HG03457 (cell line): ENCODE measurements around the gene PLCB4.

ENCODE experiments used
- ATAC-seq: cut with Tn5 transposase; IDR thresholded peaks from one replicate; pipeline ENCODE4 v1.9.1; 2021; ENCODE audit warnings: moderate number of reproducible peaks; ENCODE audit not compliant: unreplicated experiment

The PLCB4 gene

GRCh38 chr20:9480066-9480465 lies 411.2 kb downstream of the PLCB4 start:
- ATAC-seq: no peak

- no peak for ATAC-seq
These were observed 413.3 kb downstream of the PLCB4 start for GRCh38 chr20:9482180-9482579.

- ATAC-seq: no peak
These were observed 414.2 kb downstream of the PLCB4 start for GRCh38 chr20:9483131-9483530.

GRCh38 chr20:9485614-9486340 lies 416.9 kb downstream of the PLCB4 start:
- ATAC-seq: no peak

- no peak for ATAC-seq
These were observed 418.3 kb downstream of the PLCB4 start for GRCh38 chr20:9487231-9487630.

- ATAC-seq: no peak
These were observed 419.2 kb downstream of the PLCB4 start for GRCh38 chr20:9488063-9488462.

GRCh38 chr20:9490161-9490560 lies 421.3 kb downstream of the PLCB4 start:
- ATAC-seq: no peak

- ATAC-seq: no peak
These were observed 421.7 kb downstream of the PLCB4 start for GRCh38 chr20:9490631-9491030.

GRCh38 chr20:9491324-9491723 lies 422.4 kb downstream of the PLCB4 start:
- no peak for ATAC-seq

GRCh38 chr20:9492067-9492466 lies 423.2 kb downstream of the PLCB4 start:
- no peak for ATAC-seq

- ATAC-seq: no peak
These were observed 424.9 kb downstream of the PLCB4 start for GRCh38 chr20:9493803-9494202.

GRCh38 chr20:9495701-9496100 lies 426.8 kb downstream of the PLCB4 start:
- no peak for ATAC-seq

- no peak for ATAC-seq
These were observed 427.3 kb downstream of the PLCB4 start for GRCh38 chr20:9496155-9496554.

- no peak for ATAC-seq
These were observed 429.4 kb downstream of the PLCB4 start for GRCh38 chr20:9498322-9498721.

- ATAC-seq: no peak
These were observed 430.4 kb downstream of the PLCB4 start for GRCh38 chr20:9499126-9499899.

GRCh38 chr20:9500121-9500520 lies 431.2 kb downstream of the PLCB4 start:
- no peak for ATAC-seq

- no peak for ATAC-seq
These were observed 432.6 kb downstream of the PLCB4 start for GRCh38 chr20:9501473-9501872.

GRCh38 chr20:9503526-9504245 lies 434.8 kb downstream of the PLCB4 start:
- no peak for ATAC-seq

GRCh38 chr20:9506280-9506821 lies 437.5 kb downstream of the PLCB4 start:
- no peak for ATAC-seq

GRCh38 chr20:9506964-9507369 lies 438.1 kb downstream of the PLCB4 start:
- ATAC-seq: no peak

GRCh38 chr20:9507544-9508239 lies 438.8 kb downstream of the PLCB4 start:
- no peak for ATAC-seq
